Keratinocyte (primary cell): ENCODE measurements around the gene FOXO1. TPM values are rescaled to one million over a fixed set of nuclear protein-coding genes. Genes with fewer than 3 reads are reported as not detected.

Source experiments
- DNase-seq: peaks from one replicate; pipeline ENCODE4 v3.0.0-alpha.2; 2011; ENCODE audit warnings: low read depth, missing footprints, low spot score
- FAIRE-seq: peaks from 2 replicates; lab custom pipeline; 2011; peaks lifted over from hg19 to GRCh38; lab: Jason Lieb, UNC
- H2AFZ ChIP-seq: 2 replicates; pipeline ENCODE4 v1.6.0; 2012; ENCODE audit warnings: low read length, control low read depth, inconsistent platforms; ENCODE audit not compliant: control insufficient read depth
- H3K27ac ChIP-seq: 2 replicates; pipeline ENCODE4 v1.5.1; 2011; ENCODE audit warnings: low read length; ENCODE audit not compliant: control insufficient read depth, insufficient read depth
- H3K27me3 ChIP-seq: 3 replicates; pipeline ENCODE4 v1.6.0; 2011; ENCODE audit warnings: low read length; ENCODE audit not compliant: control insufficient read depth, insufficient read depth; ENCODE audit errors: extremely low read depth
- H3K36me3 ChIP-seq, 2 experiments: 2 replicates in 1 of 2; 3 replicates in 1 of 2; pipeline ENCODE4 v1.5.1; 2011; ENCODE audit warnings: low read length in 2 of 2, mild to moderate bottlenecking in 1 of 2; ENCODE audit not compliant: control insufficient read depth in 2 of 2, insufficient read depth in 2 of 2; ENCODE audit errors: extremely low read depth in 1 of 2
- H3K4me1 ChIP-seq: 3 replicates; pipeline ENCODE4 v1.5.1; 2011; ENCODE audit warnings: low read length; ENCODE audit not compliant: control insufficient read depth, insufficient read depth; ENCODE audit errors: extremely low read depth
- H3K4me2 ChIP-seq: 3 replicates; pipeline ENCODE4 v1.6.0; 2011; ENCODE audit warnings: low read depth, low read length; ENCODE audit not compliant: control insufficient read depth, insufficient read depth; ENCODE audit errors: extremely low read depth
- H3K4me3 ChIP-seq, 3 experiments: fragments of 200-600 bp in 1 of 3; sonication (generic) in 1 of 3; 2 replicates in 2 of 3; 3 replicates in 1 of 3; pipeline ENCODE4 v1.5.1; 2011 to 2016; ENCODE audit warnings: low read length in 3 of 3, mild to moderate bottlenecking in 3 of 3, control low read depth in 2 of 3, inconsistent platforms in 1 of 3, low read depth in 1 of 3, mixed read lengths in 1 of 3, mixed run types in 1 of 3, moderate library complexity in 1 of 3; ENCODE audit not compliant: control insufficient read depth in 2 of 3, insufficient read depth in 2 of 3; ENCODE audit errors: extremely low read depth in 1 of 3
- H3K79me2 ChIP-seq: 2 replicates; pipeline ENCODE4 v1.6.0; 2012; ENCODE audit warnings: low read length; ENCODE audit not compliant: control insufficient read depth, insufficient read depth
- H3K9ac ChIP-seq: 3 replicates; pipeline ENCODE4 v1.6.0; 2011; ENCODE audit warnings: low read length; ENCODE audit not compliant: control insufficient read depth, insufficient read depth; ENCODE audit errors: extremely low read depth
- H3K9me1 ChIP-seq: 3 replicates; pipeline ENCODE4 v1.6.0; 2011; ENCODE audit warnings: low read length; ENCODE audit not compliant: control insufficient read depth, insufficient read depth; ENCODE audit errors: extremely low read depth
- H3K9me3 ChIP-seq: 2 replicates; pipeline ENCODE4 v1.5.1; 2012; ENCODE audit warnings: low read depth, low read length; ENCODE audit not compliant: control insufficient read depth
- H4K20me1 ChIP-seq: 3 replicates; pipeline ENCODE4 v1.6.0; 2011; ENCODE audit warnings: low read length; ENCODE audit not compliant: control insufficient read depth, insufficient read depth; ENCODE audit errors: extremely low read depth
- EZH2 ChIP-seq: IDR thresholded peaks from one replicate; pipeline ENCODE4 v1.6.1; 2012; ENCODE audit warnings: inconsistent platforms, mild to moderate bottlenecking, low read length, moderate library complexity
- dilution Hi-C: fragments of 300-500 bp; cut with MboI; formaldehyde crosslinking; loops from one replicate; pipeline ENCODE4 v1.7.0; 2020; ENCODE audit warnings: low sequenced_read_pairs; ENCODE audit not compliant: extremely low pct_ligation_motif_present
- polyA plus RNA-seq, 5 experiments: library from polyadenylated mRNA; depleted of rRNA in 3 of 5; stranded (reverse) in 3 of 5; stranded (forward) in 1 of 5; unstranded in 1 of 5; fragments of >200 nt; gene quantifications; 1 replicate in 1 of 5; 2 replicates in 3 of 5; 3 replicates in 1 of 5; pipeline versions ENCODE4 v1.2.1 to v1.2.3, GENCODE V29; 2011 to 2012; ENCODE audit warnings: missing spikeins in 2 of 5, low read depth in 1 of 5, low replicate concordance in 1 of 5
- TF ChIP-seq, protein P1 (sequence below), 3 experiments: IDR thresholded peaks in 1 of 3; conservative IDR thresholded peaks in 1 of 3; optimal IDR thresholded peaks in 1 of 3; 2 replicates in 2 of 3; 3 replicates in 1 of 3; pipeline versions ENCODE3 to v1.5.1; 2011; ENCODE audit warnings: low read length in 3 of 3, mild to moderate bottlenecking in 3 of 3, moderate library complexity in 2 of 3, control low read depth in 1 of 3, inconsistent platforms in 1 of 3; ENCODE audit not compliant: insufficient read depth in 2 of 3; ENCODE audit errors: extremely low read depth in 1 of 3

FOXO1 gene
- polyA plus RNA-seq, 1 donor (not counting 4 experiments of a cell fraction or from before 2014, with no cell fraction given): 8.3 TPM

DNA sequence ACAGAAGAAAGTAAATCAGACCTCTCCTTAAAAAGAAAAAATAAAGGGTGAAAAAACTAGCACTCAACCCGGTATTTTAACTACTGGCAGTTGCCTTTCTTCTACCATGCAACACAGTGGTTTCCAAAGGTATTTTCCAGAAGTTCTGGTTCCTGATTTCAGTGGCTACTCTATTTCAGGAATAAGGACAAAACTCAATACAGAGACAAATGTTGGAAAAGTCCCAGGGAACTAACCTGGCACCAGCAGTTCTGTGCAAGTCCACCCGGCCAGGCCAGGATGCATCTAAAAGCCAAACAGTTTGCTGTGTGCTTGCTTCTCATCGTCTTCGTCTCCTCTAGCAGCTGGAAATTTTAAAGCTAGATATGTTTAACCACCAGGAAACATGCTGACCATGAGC lies 52.5 kb downstream of the FOXO1 start:
- H3K4me1 ChIP-seq: peaks cover 16% of the 10 kb centered on the region
- TF ChIP-seq, protein P1, sequence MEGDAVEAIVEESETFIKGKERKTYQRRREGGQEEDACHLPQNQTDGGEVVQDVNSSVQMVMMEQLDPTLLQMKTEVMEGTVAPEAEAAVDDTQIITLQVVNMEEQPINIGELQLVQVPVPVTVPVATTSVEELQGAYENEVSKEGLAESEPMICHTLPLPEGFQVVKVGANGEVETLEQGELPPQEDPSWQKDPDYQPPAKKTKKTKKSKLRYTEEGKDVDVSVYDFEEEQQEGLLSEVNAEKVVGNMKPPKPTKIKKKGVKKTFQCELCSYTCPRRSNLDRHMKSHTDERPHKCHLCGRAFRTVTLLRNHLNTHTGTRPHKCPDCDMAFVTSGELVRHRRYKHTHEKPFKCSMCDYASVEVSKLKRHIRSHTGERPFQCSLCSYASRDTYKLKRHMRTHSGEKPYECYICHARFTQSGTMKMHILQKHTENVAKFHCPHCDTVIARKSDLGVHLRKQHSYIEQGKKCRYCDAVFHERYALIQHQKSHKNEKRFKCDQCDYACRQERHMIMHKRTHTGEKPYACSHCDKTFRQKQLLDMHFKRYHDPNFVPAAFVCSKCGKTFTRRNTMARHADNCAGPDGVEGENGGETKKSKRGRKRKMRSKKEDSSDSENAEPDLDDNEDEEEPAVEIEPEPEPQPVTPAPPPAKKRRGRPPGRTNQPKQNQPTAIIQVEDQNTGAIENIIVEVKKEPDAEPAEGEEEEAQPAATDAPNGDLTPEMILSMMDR (optimal IDR thresholded peaks at IDR 0.05 in 1 of 3, IDR thresholded peaks at IDR 0.05 in 1 of 3, conservative IDR thresholded peaks at IDR 0.05 in 1 of 3; ENCODE audit: extremely low read depth in 1 of 3, insufficient read depth in 2 of 3, low read length in 3 of 3): no peak
- TF ChIP-seq EZH2: no peak
- no peak overlapping the region for H2AFZ ChIP-seq
- H4K20me1 ChIP-seq: no peaks in the 10 kb centered on the region
- no peaks in the 10 kb centered on the region for H3K27me3 ChIP-seq
- no peak overlapping the region for H3K4me2 ChIP-seq
- H3K79me2 ChIP-seq: peaks cover 11% of the 10 kb centered on the region
- H3K4me3 ChIP-seq: no peak overlapping the region
- H3K27ac ChIP-seq: no peak overlapping the region
- no peak overlapping the region for H3K9ac ChIP-seq
- dilution Hi-C loops: no loop called here
- H3K9me1 ChIP-seq: no peaks in the 10 kb centered on the region
- FAIRE-seq (no peak), DNase-seq (no peak)
- no peaks in the 10 kb centered on the region for H3K9me3 ChIP-seq
- no peaks in the 10 kb centered on the region for H3K36me3 ChIP-seq

DNA sequence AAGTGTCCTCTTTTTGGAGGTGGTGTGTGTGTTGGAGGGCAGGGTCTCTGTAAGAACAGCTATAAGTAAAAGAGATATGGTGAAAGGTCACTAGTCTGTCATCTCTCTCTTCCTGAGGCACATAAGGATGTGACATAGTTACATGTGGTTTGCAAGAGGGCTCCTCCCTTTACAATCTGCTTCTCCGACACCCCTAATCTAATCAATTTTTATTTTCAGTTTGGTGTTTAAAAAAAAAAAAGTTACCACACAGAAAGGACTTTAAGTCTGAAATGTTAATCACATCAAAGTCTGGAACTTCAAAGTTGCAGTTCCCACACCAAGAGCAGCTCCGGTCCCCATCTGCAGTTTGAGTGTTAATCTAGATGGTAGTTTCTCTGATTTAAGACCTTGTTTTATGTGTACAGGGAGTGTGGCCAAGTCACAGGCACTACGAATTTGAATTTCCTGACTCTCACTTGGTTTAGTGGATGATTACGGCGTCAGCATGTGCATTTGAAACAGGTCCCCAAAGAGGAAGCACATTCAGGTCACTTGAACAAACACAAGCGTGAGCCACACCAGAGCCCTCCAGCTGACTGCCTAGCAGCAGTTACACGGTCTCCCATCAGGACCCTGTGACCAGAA lies 53.1 kb downstream of the FOXO1 start:
- Histone ChIP-seq H3K4me1 (peaks cover 16% of the 10 kb centered on the region), H3K27ac (no peak overlapping the region), H3K9me1 (no peaks in the 10 kb centered on the region), H3K4me2 (no peak overlapping the region), H3K9ac (no peak overlapping the region), H3K9me3 (no peaks in the 10 kb centered on the region), H3K36me3 (no peaks in the 10 kb centered on the region), H2AFZ (no peak overlapping the region), H4K20me1 (no peaks in the 10 kb centered on the region), H3K4me3 (no peak overlapping the region), H3K79me2 (peaks cover 11% of the 10 kb centered on the region), H3K27me3 (no peaks in the 10 kb centered on the region)
- dilution Hi-C loops: no loop called here
- TF ChIP-seq, protein P1 (optimal IDR thresholded peaks at IDR 0.05 in 1 of 3, IDR thresholded peaks at IDR 0.05 in 1 of 3, conservative IDR thresholded peaks at IDR 0.05 in 1 of 3; ENCODE audit: extremely low read depth in 1 of 3, insufficient read depth in 2 of 3, low read length in 3 of 3): no peak
- no peak for TF ChIP-seq EZH2
- DNase-seq (no peak), FAIRE-seq (no peak)
